Middle frontal gyrus (tissue), 1 donor: ENCODE results near the gene PRPH2.
"Not testable (repeated sequence)": the region's sequence is repeated elsewhere in the genome, so short reads cannot be mapped to it uniquely, and the experiment has no call there.

Experiments used
- DNase-seq: peaks from one replicate; pipeline ENCODE4 v3.0.0-alpha.2; 2015; ENCODE audit warnings: low spot score; ENCODE audit errors: extremely low spot score

PRPH2 gene

DNA sequence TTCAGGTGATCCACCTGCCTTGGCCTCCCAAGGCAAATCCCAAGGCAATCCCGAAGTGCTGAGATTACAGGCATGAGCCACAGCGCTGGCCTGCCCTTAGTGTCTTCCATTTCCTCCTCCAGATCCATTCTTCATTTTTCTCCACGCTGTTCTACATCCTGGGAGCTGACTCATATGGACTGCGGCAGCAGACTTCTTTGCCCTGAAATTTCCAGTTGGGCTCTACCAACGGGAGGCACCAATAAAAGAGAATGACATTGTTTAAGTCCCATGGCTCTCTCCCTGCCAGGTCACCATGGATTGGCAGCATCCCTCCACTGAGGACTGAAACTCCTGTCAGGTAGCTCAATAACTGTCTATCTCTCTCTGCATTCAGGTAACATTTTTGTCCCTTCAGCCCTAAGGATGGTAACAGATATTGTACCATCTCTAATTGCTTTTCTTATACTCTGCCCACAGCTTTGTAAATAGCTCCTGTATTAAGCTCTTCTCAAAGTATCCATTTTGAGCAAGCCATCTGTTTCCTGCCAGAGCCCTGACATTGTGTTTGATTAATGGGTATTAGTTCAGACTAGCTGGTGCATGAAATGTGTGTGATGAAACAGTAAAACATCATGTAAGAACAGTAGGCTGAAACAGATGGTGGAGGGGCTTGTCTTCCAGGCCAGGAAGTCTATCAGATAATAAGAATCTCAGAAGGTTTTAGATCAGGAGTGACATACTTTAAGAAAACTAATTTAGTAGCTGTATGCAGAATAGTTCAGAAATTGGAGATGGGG lies 19.9 kb upstream of the PRPH2 start:
- no peak for DNase-seq

DNA sequence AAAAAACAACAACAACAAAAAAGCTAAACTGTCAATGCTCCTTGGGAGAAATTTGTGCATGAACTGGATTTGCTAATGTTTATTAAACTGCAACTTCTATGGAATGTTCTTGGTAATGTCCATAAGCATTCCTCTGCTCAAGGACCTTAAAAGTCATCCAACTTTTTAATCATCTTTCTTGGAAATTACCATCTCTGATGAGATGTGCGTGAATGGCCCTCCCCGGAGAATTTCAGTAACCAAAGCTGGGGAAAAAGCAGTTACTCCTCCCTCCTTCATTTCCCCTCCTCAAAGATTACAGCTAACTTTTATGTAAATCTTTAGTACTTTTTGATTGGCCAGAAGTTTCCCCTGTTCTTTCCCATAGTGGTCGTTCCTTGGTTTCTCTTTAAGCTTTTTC lies 18.3 kb upstream of the PRPH2 start:
- DNase-seq = no peak

DNA sequence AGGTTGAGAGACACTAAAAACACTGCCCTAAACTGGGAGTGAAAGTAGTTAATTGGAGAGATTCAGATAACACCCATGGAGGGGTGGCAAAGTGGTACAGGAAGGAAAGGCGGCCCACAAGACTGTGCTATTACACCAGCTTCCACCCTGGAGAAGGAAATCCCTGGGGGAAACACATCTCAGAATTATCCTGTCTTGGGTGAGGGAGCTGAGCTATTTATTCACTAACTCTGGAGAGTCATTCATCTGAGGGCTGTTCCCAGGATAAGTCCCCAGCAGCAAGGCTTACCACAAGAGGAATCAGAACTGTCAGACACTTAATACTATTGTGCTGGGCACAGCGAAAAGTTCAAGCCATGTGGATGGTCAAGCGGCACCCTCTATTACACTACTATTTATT lies 13.6 kb upstream of the PRPH2 start:
- no peak for DNase-seq

DNA sequence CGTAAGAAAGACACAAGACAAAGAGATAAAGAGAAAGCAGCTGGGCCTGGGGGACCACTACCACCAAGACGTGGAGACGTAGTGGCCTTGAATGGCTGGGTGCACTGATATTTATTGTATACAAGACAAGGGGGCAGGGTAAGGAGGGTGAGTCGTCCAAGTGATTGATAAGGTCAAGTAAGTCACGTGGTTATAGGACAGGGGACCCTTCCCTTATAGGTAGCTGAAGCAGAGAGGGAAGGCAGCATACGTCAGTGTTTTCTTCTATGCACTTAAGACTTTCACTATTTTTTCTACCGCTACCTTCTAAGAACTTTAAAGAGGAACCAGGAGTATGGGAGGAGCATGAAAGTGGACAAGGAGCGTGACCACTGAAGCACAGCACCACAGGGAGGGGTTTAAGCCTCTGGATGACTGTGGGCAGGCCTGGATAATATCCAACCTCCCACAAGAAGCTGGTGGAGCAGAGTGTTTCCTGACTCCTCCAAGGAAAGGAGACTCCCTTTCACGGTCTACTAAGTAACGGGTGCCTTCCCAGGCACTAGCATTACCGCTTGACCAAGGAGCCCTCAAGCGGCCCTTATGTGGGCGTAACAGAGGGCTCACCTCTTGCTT lies 11.6 kb upstream of the PRPH2 start:
- not testable (repeated sequence) for DNase-seq

DNA sequence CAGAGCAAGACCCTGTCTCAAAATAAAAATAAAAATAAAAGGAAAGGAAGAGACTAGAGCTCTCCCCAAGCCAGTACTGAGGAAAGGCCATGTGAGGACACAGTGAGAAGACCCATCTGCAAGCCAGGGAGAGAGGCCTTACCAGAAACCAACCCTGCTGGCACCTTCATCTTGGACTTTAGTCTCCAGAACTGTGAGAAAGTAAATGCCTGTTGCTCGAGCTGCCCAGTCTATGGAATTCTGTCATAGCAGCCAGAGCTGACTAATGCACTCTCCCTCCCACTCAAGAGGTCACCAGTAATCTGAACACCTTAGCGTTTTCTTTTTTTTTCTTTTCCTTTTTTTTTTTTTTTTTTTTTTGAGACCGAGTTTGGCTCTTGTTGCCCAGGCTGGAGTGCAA lies 7.3 kb upstream of the PRPH2 start:
- no peak for DNase-seq

DNA sequence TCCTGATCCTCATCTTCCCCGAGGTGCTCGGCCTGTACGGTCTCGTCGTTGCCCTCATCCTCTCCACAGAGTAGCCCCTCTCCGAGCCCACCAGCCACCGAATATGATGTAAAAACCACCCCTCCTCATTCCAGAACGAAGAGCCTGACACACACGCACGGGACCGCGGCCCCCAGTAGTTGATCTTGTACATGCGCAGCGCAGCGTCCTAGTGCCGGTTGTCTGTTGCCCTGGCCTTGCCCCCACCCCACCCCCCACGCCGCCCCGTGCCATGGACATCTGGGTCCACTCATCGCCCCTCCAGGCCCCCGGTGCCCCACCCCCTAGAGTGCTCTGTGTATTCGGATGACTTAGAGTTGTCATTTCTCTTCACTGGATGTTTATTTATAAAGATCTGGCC lies 5.2 kb upstream of the PRPH2 start:
- DNase-seq = no peak

DNA sequence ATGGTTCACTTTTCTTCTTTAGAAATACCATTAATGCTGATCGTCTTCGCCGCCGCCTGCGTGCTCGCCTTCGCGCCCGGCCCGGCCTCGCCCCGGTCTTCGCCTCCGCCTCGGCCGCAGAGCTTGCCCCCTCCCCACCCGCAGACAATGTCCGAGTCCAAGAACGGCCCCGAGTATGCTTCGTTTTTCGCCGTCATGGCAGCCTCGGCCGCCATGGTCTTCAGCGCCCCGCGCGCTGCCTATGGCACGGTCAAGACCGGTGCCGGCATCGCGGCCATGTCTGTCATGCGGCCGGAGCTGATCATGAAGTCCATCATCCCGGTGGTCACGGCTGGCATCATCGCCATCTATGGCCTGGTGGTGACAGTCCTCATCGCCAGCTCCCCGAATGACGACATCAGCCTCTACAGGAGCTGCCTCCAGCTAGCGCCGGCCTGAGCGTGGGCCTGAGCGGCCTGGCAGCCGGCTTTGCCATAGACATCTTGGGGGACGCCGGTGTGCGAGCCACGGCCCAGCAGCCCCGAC lies 4.8 kb upstream of the PRPH2 start:
- DNase-seq = no peak

DNA sequence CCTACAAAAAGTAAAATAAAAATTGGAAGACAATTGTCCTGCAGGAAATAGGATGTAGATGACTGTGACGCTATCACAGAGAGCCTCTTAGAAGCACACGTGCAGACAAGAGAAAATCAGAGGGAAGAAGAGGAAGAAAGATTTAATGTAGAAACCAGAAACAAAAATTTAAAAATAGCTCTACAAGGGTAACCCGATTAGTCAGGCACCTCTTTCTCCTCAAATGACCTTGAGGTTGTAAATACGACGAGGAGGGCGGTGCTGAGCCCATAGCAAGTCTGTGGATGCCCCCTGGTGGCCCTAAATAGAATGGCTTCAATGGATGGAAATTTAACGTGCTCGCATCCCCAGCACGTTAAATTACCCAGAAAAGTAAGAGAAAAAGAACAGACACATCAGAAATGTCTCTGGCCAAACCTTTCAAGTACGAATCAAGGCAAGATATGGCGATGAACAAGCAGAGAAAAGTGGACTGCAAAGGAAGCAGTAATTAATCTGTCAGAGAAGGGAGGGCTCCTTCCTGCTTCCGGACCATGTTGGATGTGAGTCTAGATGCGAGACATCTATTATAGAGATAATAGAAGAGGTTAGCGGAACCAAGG lies 4.2 kb upstream of the PRPH2 start:
- DNase-seq = no peak

DNA sequence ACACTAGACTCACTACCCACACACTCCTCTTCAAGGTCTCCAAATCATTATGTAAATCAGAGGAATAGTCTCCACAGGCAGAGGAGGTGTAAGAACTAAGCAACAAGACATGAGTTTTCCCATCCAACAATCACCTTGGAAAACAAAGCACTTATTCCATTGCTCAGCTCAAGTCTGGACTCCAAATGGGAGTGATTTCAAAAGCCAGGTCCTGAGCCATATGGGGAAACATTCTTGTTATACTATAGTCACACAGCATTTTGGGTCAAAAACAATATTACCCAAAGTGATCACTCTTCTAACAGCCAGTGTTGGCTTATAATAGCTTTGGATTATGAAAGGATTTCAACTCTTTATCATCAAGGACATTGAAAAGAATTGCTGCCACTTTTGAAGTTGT lies 3.6 kb upstream of the PRPH2 start:
- no peak for DNase-seq

DNA sequence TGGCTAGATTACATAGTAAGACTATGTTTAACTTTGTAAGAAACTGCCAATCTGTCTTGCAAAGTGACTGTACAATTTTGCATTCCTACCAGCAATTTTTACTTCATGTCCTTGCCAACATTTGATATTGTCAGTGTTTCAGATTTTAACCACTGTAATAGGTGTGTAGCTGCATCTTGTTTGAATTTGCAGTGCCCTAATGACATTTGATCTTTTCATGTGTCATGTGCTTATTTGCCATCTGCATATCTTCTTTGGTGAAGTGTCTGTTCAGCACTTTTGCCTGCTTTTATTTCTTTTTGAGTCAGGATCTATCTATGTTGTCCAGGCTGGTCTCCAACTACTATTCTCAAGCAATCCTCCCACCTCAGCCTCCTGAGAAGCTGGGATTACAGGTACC lies 2.4 kb upstream of the PRPH2 start:
- no peak for DNase-seq

DNA sequence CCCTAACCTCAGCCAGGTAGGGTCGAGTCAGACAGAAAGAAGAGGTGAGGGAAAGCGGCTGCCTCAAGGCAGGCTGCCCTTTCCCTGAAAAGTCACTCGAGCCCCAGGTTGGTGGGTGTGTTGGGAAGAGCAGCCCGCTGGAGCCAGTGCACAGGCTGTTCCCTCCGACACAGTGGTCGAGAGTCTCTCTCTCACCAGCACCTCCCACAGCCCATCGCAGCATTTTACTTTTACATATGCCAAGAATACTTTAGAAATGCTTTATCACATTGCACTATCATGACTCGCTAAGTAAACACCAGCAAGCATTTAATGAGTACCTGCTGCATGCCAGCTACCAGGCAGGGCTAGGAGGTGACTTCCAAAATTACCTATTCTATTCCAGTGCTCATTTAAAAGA lies 1.7 kb downstream of the PRPH2 start:
- no peak for DNase-seq

DNA sequence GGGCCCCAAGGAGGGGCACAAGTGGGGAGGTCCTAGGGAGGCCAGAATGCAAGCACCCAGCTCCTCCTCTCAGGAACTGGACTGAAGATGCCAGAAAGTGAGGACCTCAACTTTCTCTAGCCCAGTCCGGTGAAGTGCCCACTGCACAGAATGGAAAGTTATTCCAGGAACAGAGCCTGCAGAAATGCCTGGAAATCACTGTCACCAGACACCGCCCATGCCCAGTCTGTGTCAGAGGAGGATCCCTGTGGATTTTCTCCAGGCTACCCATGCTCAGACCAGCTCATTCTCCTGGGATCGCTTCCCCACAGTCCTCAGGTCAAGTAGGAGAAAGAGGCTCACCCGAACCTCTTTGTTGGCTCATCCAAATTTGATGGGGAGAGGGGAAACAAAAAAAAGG lies 6.5 kb downstream of the PRPH2 start:
- DNase-seq = no peak

DNA sequence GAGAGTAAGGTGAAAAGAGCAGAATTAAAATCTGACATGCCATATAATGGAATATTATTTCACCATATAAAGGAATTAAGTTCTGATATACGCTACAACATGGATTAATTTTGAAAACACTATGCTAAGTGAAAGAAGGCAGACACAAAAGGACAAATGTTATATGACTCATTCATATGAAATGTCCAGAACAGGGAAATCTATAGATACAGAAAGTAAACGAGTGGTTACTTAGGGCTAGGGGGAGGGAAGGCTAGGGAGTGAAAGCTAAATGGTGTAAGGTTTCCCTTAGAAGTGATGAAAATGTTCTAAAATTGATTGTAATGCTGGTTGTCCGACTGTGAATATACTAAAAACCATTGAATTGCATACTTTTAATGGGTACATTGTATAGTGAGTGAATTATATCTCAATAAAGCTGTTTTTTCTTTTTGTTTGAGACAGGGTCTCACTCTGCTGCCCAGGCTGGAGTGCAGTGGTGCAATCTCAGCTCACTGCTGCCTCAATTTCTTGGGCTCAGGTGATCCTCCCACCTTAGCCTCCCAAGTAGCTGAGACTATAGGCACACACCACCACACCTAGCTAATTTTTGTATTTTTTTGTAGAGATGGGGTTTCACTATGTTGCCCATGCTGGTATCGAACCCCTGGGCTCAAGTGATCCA lies 8.2 kb downstream of the PRPH2 start:
- no peak for DNase-seq

DNA sequence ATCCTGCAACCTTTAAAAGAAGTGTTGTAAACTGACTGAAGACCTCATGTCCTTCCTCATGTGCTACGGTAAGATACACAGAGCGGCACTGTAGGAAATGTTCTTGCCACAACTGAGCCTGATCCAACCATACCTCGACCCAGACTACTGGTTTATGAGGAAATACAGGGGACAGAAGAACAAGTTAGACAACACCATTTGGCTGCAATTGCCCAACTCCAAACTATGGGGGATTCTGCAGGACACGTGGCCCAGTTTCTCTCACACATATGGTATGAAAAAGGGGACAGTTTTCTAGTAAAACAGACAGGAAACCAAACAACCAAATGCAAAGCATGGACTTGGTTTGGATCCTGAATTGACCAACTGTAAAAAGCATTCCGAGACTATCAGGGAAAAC lies 10.5 kb downstream of the PRPH2 start:
- DNase-seq = no peak

DNA sequence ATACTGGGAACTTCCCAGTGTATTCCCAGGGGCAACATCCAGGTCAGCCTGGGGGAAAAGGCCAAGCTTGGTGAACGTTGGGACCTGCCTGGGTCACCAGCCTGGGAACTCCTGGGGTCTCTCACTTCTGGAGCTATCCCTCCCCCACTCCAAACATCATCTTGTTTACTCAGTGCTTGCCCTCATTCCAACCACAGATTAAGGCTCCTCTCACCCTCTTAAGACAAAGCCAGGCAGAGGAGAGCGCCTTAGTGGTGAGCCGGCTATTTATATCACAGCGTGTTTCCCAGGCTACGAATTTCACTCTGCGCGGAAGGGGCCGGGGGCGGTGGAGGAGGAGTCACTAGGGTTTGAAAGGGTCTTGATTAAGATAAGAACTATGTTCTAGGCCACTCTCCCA lies 12.1 kb downstream of the PRPH2 start:
- DNase-seq = no peak

DNA sequence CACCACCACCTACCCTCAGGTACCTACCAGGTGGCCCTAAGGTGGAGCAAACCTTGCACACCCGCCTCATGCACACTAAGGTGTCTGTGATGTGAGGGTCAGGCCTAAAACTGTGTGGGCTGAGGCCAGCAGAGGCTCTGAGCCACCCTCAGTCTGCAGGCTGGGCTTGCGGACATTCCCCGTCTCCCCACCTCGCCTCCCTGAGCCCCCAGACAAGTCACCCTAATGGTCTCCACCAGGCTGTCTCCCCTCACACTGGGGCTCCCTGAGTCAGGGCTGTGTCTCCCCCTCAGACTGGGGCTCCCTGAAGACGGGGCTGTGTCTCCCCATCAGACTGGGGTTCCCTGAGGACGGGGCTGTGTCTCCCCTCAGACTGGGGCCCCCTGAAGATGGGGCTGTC lies 12.5 kb downstream of the PRPH2 start:
- no peak for DNase-seq

DNA sequence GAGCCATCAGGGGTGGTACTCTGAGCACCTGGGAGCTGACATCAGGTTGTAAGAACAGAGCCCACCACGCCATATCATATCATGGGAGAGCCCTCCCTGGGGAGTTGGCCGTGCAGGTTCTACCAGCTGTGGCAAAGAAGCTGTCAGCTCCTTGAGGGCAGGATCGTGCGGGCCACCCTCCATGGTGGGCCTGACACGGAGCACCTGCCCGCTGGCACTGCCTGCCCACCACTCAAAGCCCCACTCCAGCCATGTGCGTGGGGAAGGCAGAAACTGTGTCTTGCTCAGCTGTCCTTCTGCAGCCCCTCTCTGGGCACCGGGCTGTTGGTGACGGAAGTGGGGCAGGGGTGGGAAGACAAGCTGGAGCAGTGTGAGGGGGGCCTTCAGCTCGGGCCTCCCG lies 14.3 kb downstream of the PRPH2 start:
- DNase-seq = no peak

DNA sequence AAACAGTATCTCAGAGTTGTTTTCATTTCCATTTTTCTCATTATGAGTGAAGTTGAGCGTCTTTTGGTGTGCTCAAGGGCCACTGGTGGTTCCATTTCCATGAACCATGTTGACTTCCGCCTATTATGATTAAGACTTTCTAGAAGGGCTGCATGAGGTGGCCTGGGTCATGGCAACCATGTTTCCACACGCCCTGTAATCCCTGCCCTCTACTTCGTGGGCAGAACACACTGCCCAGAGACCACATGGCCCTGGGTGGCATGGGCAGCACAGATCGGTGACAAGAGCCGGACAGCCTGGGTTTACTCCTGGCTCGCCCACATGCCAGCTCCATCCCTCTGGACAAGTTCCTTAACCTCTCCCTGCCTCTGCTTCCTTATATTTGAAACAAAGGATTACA lies 14.8 kb downstream of the PRPH2 start:
- no peak for DNase-seq

DNA sequence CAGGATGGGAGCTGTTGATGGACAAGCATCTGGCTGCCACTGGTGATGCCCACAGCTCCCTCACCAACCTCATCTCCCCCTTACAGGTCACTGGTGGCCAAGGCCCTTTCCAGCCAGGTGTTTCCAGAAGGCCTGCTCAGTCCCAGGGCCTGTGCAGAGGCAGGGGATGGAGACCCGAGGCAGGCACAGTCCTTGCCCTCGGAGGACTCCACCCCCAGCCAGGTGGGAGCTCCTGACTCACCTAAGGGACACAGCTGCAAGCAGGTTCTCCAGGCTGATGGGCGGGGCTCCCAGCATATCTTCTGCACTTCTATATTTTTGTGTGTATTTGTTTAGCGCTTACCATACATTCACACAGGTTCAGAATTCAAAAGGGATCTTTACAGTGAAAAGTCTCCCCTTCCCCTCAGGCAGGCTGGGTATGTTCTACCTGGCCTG lies 17.4 kb downstream of the PRPH2 start:
- DNase-seq = no peak

DNA sequence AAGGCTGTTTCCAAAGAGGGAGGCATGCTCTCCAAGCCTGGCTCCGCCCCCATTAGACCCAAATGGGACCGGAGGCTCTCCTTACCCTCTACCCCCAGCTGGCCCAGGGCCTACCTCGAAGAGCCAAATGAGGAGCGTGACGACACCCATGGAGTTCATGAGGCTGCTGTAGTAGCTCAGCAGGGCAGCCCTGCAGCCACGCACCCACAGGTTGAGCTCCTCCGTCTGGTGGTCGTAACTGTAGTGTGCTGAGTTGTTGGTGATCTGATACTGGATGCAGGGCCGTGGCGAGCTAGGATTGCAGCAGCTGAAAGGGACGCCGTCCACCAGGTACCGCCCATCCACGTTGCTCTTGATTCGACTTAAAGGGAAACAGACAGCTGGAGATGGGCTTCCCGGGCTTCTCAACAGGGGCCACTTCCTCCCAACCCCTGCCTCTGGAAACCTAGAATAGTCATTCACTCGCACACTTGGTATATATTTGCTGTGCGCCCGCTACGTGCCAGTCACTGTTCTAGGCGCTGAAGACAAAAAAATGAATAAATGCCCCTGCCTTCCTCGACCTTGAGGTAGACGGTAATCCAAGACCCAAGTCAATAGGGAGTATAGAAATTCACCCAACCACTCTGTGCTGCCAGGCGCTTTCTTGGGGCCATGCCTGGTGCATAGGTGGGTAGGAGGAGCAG lies 18.0 kb downstream of the PRPH2 start:
- no peak for DNase-seq

DNA sequence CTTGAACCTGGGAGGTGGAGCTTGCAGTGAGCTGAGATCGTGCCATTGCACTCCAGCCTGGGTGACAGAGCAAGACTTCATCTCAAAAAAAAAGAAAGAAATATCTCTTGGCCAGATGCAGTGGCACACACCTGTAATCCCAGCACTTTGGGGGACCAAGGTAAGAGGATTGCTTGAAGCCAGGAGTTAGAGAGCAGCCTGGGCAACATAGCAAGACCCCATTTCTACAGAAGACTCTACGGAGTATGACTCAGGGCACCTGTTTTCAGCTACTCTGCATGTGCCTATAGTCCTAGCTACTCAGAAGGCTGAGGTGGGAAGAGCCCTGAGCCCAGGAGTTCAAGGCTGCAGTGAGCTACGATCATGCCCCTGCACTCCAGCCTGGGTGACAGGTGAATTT lies 19.6 kb downstream of the PRPH2 start:
- DNase-seq = not testable (repeated sequence)

DNA sequence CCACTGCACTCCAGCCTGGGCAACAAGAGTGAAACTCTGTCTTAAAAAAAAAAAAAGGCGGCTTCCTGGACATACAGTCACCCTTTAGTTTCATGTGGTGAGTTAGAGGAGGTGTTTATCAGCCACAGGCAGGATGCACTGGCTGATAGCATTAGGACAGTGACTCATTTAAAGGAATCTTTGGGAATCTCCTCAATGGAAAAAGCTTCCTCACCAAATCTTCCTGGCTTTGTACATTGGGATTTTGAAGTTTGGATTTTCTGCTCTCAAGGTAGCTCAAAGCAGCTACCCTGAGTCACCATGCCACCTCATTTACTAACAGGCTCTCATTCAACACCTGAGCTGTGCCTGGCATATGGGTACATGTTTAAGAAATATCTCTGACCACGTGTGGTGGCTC lies 20.2 kb downstream of the PRPH2 start:
- no peak for DNase-seq
